SK-N-SH treated with all-trans-retinoic acid at 6 μM for 48 hours (cell line): ENCODE data around the gene P2RY1.

ENCODE experiments used
- BACH2 ChIP-seq: fragments of 250-450 bp; sonication (Bioruptor Pico); IDR thresholded peaks from 2 replicates; pipeline ENCODE4 v1.9.0; 2021; ENCODE audit warnings: mild to moderate bottlenecking, borderline replicate concordance
- GLIS3 ChIP-seq: fragments of 250-450 bp; sonication (Bioruptor Pico); IDR thresholded peaks from 2 replicates; pipeline ENCODE4 v1.5.0; 2020; ENCODE audit warnings: mild to moderate bottlenecking, moderate library complexity
- TCF4 ChIP-seq: fragments of 250-450 bp; sonication (Bioruptor Pico); IDR thresholded peaks from 2 replicates; pipeline ENCODE4 v1.8.0; 2021; ENCODE audit warnings: mild to moderate bottlenecking, moderate library complexity, borderline replicate concordance

GRCh38 chr3:152834191-152834775, 648 bp upstream of the P2RY1 start:
- TF ChIP-seq GLIS3 (CRISPR knock-in tag): no peak
- no peak for TF ChIP-seq TCF4 (CRISPR knock-in tag)
- no peak for TF ChIP-seq BACH2 (CRISPR knock-in tag)
